NCI-H1436 treated with DMSO at 0.1 percent for 48 hours (cell line): ENCODE data around the gene RASAL2.
A peak's percentile ranks its signal among the peaks of the same experiment; 100 is the strongest.

ENCODE experiments used
- DNase-seq: peaks from one replicate; lab custom pipeline; 2025; lab: John Stamatoyannopoulos, UW

Gene RASAL2

GRCh38 chr1:178513278-178513983, 419.5 kb downstream of the RASAL2 start:
- DNase-seq, result no peak

- DNase-seq, result no peak
Measured at GRCh38 chr1:178516110-178516509, 422.2 kb downstream of the RASAL2 start.

GRCh38 chr1:178518894-178519293, 425.0 kb downstream of the RASAL2 start:
- peak; percentile 63 for DNase-seq

- DNase-seq, result no peak
Measured at GRCh38 chr1:178520803-178521202, 426.9 kb downstream of the RASAL2 start.

GRCh38 chr1:178521241-178521640, 427.3 kb downstream of the RASAL2 start:
- no peak for DNase-seq

GRCh38 chr1:178527117-178527516, 433.2 kb downstream of the RASAL2 start:
- no peak for DNase-seq

- DNase-seq, result no peak
Measured at GRCh38 chr1:178528228-178528952, 434.5 kb downstream of the RASAL2 start.

GRCh38 chr1:178528953-178529335, 435.0 kb downstream of the RASAL2 start:
- no peak for DNase-seq

- DNase-seq, result no peak
Measured at GRCh38 chr1:178529364-178530036, 435.6 kb downstream of the RASAL2 start.

GRCh38 chr1:178530037-178530402, 436.1 kb downstream of the RASAL2 start:
- no peak for DNase-seq

- DNase-seq, result no peak
Measured at GRCh38 chr1:178530502-178530901, 436.6 kb downstream of the RASAL2 start.

GRCh38 chr1:178531887-178532286, 438.0 kb downstream of the RASAL2 start:
- no peak for DNase-seq

- peak; percentile 42 for DNase-seq
Measured at GRCh38 chr1:178532392-178532791, 438.5 kb downstream of the RASAL2 start.

- no peak for DNase-seq
Measured at GRCh38 chr1:178533121-178533946, 439.4 kb downstream of the RASAL2 start.
